Gastroesophageal sphincter (tissue), 3 donors: ENCODE data around the gene DPRX.

Experiments used
- EP300 ChIP-seq: sonication (generic); formaldehyde crosslinking; IDR thresholded peaks from one replicate; pipeline ENCODE4 v1.6.1; 2017; ENCODE audit warnings: antibody characterized with exemption, mild to moderate bottlenecking
- POLR2A ChIP-seq, 2 donors: fragments of 450-650 bp; IDR thresholded peaks; one replicate each; pipeline ENCODE4 v1.6.1; 2017; ENCODE audit warnings: antibody characterized with exemption in 2 of 2, mild to moderate bottlenecking in 2 of 2, moderate library complexity in 1 of 2
- TF ChIP-seq, protein P1 (sequence below), 4 experiments: fragments of 200-600 bp in 2 of 4; fragments of 450-650 bp in 2 of 4; sonication (generic) in 1 of 4; IDR thresholded peaks; one replicate each; pipeline ENCODE4 v1.5.1; 2017 to 2019; ENCODE audit warnings: antibody characterized with exemption in 4 of 4, mild to moderate bottlenecking in 2 of 4, moderate library complexity in 2 of 4

DNA sequence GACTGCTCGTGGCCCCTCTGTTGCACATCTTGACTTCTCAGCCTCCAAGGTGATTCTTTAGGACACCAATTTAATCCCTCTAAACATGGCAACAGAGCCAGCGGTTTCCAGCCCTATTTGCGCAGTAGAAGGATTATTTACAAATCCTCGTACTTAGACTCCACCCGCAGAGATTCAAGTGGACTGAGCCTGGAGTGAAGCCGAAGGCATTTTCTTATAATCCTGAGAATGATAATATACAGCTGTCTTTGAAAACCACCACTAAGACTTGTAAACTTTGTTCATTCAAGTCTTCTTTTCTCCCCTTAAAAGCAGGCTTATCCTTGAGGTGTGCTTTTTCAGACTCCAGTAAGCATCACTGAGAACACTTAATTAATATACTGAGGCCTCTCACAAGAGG, 4.8 kb upstream of the DPRX start:
- TF ChIP-seq, protein P1, sequence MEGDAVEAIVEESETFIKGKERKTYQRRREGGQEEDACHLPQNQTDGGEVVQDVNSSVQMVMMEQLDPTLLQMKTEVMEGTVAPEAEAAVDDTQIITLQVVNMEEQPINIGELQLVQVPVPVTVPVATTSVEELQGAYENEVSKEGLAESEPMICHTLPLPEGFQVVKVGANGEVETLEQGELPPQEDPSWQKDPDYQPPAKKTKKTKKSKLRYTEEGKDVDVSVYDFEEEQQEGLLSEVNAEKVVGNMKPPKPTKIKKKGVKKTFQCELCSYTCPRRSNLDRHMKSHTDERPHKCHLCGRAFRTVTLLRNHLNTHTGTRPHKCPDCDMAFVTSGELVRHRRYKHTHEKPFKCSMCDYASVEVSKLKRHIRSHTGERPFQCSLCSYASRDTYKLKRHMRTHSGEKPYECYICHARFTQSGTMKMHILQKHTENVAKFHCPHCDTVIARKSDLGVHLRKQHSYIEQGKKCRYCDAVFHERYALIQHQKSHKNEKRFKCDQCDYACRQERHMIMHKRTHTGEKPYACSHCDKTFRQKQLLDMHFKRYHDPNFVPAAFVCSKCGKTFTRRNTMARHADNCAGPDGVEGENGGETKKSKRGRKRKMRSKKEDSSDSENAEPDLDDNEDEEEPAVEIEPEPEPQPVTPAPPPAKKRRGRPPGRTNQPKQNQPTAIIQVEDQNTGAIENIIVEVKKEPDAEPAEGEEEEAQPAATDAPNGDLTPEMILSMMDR (IDR thresholded peaks at IDR 0.05), result no peak
- TF ChIP-seq EP300 (no peak), POLR2A (IDR thresholded peaks at IDR 0.05) (no peak)
